H1 (cell line): ENCODE measurements around the gene DYSF.

ENCODE experiments used
- CREB1 ChIP-seq: IDR thresholded peaks from 2 replicates; pipeline ENCODE4 v1.6.1; 2012; ENCODE audit warnings: inconsistent platforms
- EP300 ChIP-seq, 2 experiments: IDR thresholded peaks; 1 replicate in 1 of 2; 2 replicates in 1 of 2; pipeline ENCODE4 v1.6.1; 2011 to 2012; ENCODE audit warnings: low read depth in 2 of 2, low read length in 2 of 2, mild to moderate bottlenecking in 2 of 2, borderline replicate concordance in 1 of 2, inconsistent platforms in 1 of 2, moderate library complexity in 1 of 2
- EZH2 ChIP-seq: fragments of 200-600 bp; sonication (generic); IDR thresholded peaks from 2 replicates; pipeline ENCODE4 v1.7.1; 2012; ENCODE audit warnings: low read depth, mild to moderate bottlenecking, moderate library complexity, low read length, inconsistent platforms; ENCODE audit not compliant: severe bottlenecking
- RFX5 ChIP-seq: IDR thresholded peaks from 2 replicates; pipeline ENCODE4 v1.6.1; 2011; ENCODE audit warnings: low read depth, low read length, improper control_type of control experiment, borderline replicate concordance
- TAF7 ChIP-seq: optimal IDR thresholded peaks from 2 replicates; pipeline ENCODE3; 2011; ENCODE audit warnings: low read depth, mild to moderate bottlenecking, inconsistent platforms, low read length, moderate library complexity, borderline replicate concordance
- TF ChIP-seq, protein P1 (sequence below), 3 experiments: IDR thresholded peaks; 1 replicate in 2 of 3; 2 replicates in 1 of 3; pipeline versions ENCODE4 v1.5.1 to v1.6.1; 2011; ENCODE audit warnings: low read length in 3 of 3, mild to moderate bottlenecking in 3 of 3, inconsistent platforms in 2 of 3, low read depth in 1 of 3, moderate library complexity in 1 of 3; ENCODE audit not compliant: insufficient read depth in 1 of 3; ENCODE audit errors: control extremely low read depth in 1 of 3

DNA sequence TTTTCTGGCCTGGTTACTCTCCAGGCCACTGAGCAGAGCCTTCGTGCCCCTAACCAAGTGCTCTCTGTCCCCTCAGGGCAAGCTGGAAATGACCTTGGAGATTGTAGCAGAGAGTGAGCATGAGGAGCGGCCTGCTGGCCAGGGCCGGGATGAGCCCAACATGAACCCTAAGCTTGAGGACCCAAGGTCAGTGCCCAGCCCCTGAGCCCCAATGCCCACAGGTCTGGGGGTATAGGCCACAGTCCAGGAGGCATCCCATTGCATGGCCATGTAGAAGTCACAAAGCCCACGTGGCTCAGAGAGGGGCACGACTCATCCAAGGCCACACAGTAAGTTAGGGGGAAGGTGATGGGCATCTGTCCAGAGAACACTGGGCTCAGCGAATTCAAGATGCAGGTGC lies 227.6 kb downstream of the DYSF start:
- TF ChIP-seq TAF7: no peak
- no peak for TF ChIP-seq CREB1
- TF ChIP-seq EZH2: no peak
- TF ChIP-seq, protein P1, sequence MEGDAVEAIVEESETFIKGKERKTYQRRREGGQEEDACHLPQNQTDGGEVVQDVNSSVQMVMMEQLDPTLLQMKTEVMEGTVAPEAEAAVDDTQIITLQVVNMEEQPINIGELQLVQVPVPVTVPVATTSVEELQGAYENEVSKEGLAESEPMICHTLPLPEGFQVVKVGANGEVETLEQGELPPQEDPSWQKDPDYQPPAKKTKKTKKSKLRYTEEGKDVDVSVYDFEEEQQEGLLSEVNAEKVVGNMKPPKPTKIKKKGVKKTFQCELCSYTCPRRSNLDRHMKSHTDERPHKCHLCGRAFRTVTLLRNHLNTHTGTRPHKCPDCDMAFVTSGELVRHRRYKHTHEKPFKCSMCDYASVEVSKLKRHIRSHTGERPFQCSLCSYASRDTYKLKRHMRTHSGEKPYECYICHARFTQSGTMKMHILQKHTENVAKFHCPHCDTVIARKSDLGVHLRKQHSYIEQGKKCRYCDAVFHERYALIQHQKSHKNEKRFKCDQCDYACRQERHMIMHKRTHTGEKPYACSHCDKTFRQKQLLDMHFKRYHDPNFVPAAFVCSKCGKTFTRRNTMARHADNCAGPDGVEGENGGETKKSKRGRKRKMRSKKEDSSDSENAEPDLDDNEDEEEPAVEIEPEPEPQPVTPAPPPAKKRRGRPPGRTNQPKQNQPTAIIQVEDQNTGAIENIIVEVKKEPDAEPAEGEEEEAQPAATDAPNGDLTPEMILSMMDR (IDR thresholded peaks at IDR 0.05; ENCODE audit: control extremely low read depth in 1 of 3, insufficient read depth in 1 of 3, low read depth in 1 of 3, low read length in 3 of 3): no peak
- no peak for TF ChIP-seq RFX5
- TF ChIP-seq EP300 (IDR thresholded peaks at IDR 0.05; ENCODE audit: borderline replicate concordance in 1 of 2, low read depth in 2 of 2, low read length in 2 of 2): no peak
